GM06990 (cell line): ENCODE results near the gene EHD2.

Experiments used
- DNase-seq: peaks from one replicate; pipeline ENCODE4 v3.0.0-alpha.2; 2011; ENCODE audit not compliant: insufficient read length; ENCODE audit errors: extremely low read depth
- H3K27me3 ChIP-seq: replicated peaks from 2 replicates; pipeline ENCODE4 v1.6.0; 2011; ENCODE audit warnings: low read length; ENCODE audit not compliant: control insufficient read depth, insufficient read depth
- H3K36me3 ChIP-seq: 2 replicates; pipeline ENCODE4 v1.5.1; 2011; ENCODE audit warnings: low read length; ENCODE audit not compliant: control insufficient read depth, insufficient read depth
- H3K4me3 ChIP-seq: replicated peaks from 2 replicates; pipeline ENCODE4 v1.5.1; 2011; ENCODE audit warnings: low read depth, mild to moderate bottlenecking, control low read depth, low read length
- TF ChIP-seq, protein P1 (sequence below): IDR thresholded peaks from 2 replicates; pipeline ENCODE4 v1.5.1; 2011; ENCODE audit warnings: low read length, control low read depth, mild to moderate bottlenecking, inconsistent platforms; ENCODE audit not compliant: insufficient read depth, poor library complexity, severe bottlenecking

The EHD2 gene

DNA sequence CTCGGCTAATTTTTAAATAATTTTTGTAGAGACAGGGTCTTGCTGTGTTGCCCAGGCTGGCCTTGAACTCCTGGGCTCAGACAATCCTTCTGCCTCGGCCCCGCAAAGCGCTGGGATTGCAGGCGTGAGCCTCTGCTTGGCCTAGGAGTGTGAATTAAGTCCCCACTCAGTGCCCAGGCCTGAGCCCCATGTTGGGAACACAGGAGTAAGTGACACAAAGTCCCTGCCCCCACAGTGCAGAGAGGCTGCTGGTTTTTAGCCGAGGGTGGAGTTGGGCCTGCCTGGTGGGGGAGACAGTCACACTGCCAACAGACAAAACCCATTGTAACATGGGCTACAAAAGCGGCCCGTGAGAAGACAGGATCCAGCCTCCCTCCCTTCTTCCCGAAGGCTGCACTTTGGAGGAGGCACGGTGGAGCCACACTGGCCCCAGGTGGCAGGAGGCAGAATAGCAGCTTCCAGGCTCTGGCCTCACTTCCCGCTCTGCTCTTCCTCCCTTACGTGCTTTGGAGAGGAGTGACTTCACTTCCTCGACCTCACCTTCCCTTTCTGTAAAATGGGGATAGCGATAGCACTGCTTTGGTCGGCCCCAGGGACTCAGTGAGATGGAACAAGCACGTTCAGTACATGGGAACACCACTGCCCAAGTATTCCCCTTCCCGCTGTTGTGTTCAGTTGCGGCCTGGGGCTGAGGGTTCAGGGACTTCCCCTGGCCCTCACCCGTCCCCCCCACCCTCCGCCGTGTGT lies 15.2 kb upstream of the EHD2 start:
- Histone ChIP-seq H3K36me3 (peaks cover 7% of the 10 kb centered on the region), H3K27me3 (no peaks in the 10 kb centered on the region), H3K4me3 (no peak overlapping the region)
- TF ChIP-seq, protein P1, sequence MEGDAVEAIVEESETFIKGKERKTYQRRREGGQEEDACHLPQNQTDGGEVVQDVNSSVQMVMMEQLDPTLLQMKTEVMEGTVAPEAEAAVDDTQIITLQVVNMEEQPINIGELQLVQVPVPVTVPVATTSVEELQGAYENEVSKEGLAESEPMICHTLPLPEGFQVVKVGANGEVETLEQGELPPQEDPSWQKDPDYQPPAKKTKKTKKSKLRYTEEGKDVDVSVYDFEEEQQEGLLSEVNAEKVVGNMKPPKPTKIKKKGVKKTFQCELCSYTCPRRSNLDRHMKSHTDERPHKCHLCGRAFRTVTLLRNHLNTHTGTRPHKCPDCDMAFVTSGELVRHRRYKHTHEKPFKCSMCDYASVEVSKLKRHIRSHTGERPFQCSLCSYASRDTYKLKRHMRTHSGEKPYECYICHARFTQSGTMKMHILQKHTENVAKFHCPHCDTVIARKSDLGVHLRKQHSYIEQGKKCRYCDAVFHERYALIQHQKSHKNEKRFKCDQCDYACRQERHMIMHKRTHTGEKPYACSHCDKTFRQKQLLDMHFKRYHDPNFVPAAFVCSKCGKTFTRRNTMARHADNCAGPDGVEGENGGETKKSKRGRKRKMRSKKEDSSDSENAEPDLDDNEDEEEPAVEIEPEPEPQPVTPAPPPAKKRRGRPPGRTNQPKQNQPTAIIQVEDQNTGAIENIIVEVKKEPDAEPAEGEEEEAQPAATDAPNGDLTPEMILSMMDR = peak; percentile 99
- peak; percentile 63 for DNase-seq

DNA sequence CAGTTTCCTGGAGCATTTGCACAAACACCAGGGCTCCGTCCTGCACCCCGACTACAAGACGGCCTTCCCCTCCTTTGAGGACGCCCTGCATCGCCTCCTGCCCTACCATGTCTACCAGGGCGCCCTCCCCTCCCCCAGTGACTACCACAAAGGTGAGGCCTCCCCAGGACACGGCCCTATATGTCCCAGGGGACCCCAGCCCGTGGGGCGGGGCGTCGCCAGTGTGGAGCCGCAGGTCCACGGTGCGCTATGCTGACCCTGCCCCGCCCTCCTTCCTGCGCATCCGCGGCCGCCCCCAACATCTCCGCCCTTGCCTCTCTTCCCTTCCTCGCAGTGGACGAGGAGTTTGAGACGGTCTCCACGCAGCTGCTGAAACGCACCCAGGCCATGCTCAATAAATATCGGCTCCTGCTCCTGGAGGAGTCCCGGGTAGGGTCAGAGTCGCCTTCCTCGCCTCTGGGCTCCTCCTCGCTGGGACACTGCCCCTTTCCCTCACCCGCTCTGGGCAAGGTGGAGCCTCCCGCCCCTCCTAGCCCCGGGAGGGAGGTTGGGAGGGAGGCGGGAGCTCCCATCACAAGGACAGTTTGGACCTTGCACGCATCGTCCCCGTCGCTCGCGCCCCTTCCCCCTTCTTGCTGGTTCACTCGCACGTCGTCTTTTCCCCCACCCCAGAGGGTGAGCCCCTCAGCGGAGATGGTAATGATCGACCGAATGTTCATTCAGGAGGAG lies 14.4 kb upstream of the EHD2 start:
- peaks cover 7% of the 10 kb centered on the region for H3K36me3 ChIP-seq
- TF ChIP-seq, protein P1 = no peak
- H3K4me3 ChIP-seq = no peak overlapping the region
- H3K27me3 ChIP-seq = no peaks in the 10 kb centered on the region
- DNase-seq = no peak

DNA sequence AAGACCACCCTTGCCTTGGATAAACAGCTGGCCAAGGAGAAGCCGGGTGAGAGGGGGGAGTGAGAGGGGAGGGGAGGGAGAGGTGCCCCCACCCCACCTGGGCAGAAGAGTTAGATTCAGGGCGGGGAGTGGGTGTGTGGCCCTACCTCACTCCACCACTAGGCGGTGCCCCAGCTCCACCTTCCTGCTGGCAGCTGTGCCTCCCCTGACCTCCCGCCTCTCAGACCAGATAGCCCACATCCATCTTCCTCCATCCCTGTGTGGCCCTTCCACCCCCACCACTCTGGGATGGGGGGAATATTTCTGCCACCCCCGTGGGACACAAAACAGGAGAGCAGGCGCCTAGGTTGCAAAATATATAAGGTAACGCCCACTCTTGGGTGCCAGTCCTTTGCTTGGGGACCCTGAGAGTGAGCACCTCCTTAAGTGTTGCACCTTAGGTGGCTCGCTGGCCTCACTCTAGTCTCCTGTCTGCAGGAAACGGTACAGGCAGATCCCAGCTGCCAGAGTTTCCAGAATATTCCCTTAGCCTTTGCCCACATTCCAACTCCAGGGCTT lies 13.8 kb upstream of the EHD2 start:
- peak; percentile 45 for DNase-seq
- Histone ChIP-seq H3K4me3 (no peak overlapping the region), H3K36me3 (peaks cover 7% of the 10 kb centered on the region), H3K27me3 (no peaks in the 10 kb centered on the region)
- TF ChIP-seq, protein P1 = peak; percentile 95

DNA sequence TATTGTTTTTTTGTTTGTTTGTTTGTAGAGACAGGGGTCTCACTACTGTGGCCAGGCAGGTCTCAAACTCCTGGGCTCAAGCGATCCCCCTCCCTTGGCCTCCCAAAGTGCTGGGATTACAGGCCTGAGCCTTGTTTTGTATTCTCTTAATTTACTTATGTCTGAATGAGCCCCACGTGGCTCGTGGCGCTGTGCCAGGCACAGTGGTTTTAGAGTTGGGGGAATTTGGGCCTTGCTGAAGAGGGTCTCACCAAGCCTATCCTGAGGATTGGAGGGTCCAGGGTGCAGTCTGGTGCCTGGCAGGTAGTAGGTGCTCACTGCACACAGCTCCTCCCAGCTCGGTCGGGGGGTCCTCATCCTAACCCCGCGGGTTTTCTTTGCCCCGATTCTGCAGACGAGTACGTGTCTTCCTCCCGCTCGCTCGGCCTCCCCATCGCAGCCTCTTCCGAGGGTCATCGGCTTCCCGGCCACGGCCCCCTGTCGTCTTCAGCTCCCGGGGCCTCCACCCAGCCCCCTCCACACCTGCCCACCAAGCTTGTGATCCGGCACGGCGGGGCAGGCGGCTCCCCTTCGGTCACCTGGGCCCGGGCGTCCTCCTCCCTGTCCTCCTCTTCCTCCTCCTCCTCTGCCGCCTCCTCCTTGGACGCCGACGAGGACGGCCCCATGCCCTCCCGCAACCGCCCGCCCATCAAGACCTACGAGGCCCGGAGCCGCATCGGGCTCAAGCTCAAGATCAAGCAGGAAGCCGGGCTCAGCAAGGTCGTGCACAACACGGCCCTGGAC lies 12.1 kb upstream of the EHD2 start:
- no peaks in the 10 kb centered on the region for H3K27me3 ChIP-seq
- H3K36me3 ChIP-seq = peaks cover 4% of the 10 kb centered on the region; the same call in 1 of the 2 replicates
- TF ChIP-seq, protein P1 = no peak
- no peak overlapping the region for H3K4me3 ChIP-seq
- no peak for DNase-seq

DNA sequence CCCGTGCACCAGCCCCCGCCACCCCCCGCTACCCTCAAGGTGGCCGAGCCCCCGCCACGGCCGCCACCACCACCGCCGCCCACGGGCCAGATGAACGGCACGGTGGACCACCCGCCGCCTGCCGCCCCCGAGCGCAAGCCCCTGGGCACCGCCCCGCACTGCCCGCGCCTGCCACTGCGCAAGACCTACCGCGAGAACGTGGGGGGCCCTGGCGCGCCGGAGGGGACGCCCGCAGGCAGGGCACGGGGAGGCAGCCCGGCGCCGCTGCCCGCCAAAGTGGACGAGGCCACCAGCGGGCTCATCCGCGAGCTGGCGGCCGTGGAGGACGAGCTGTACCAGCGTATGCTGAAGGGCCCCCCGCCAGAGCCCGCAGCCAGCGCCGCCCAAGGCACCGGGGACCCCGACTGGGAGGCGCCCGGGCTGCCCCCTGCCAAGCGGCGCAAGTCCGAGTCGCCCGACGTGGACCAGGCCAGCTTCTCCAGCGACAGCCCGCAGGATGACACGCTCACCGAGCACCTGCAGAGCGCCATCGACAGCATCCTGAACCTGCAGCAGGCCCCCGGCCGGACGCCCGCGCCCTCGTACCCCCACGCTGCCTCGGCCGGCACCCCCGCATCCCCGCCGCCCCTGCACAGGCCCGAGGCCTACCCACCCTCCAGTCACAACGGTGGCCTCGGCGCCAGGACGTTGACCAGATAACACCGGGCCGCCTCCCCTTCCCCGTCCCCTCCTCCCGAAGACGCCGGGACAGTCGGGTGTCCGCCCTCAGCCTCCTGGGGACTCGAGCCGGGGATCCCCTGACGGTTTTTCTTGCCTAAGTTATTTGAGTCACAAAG lies 11.3 kb upstream of the EHD2 start:
- peaks cover 4% of the 10 kb centered on the region; the same call in 1 of the 2 replicates for H3K36me3 ChIP-seq

More for the DNA sequence above, 11.3 kb upstream of the EHD2 start:
- H3K4me3 ChIP-seq = no peak overlapping the region
- no peaks in the 10 kb centered on the region for H3K27me3 ChIP-seq
- TF ChIP-seq, protein P1 = no peak
- no peak for DNase-seq
